ENCODE results near the gene HLA-DRA. TPM values are rescaled to one million over a fixed set of nuclear protein-coding genes. Genes with fewer than 3 reads are reported as not detected.
"Not testable (repeated sequence)": the region's sequence is repeated elsewhere in the genome, so short reads cannot be mapped to it uniquely, and the experiment has no call there.

Gene HLA-DRA
- total and polyA plus RNA-seq, 2 experiments from 2014 or later, result 6.9 to 7.7 TPM

- no peak for ATAC-seq
- Histone ChIP-seq H3K27ac (ENCODE audit: low read depth) (no peak overlapping the region), H3K4me2 (no peak overlapping the region), H4K20me1 (replicated peaks; ENCODE audit: insufficient read depth) (no peaks in the 10 kb centered on the region), H3K79me2 (replicated peaks; ENCODE audit: insufficient read depth) (no peaks in the 10 kb centered on the region), H3K4me3 (no peak overlapping the region), H3K27me3 (ENCODE audit: insufficient read depth) (no peaks in the 10 kb centered on the region), H3F3A (replicated peaks; ENCODE audit: low read depth) (no peaks in the 10 kb centered on the region), H2AFZ (no peak overlapping the region), H3K36me3 (ENCODE audit: insufficient read depth) (no peaks in the 10 kb centered on the region), H3K9me2 (ENCODE audit: insufficient read depth) (no peaks in the 10 kb centered on the region), H3K4me1 (ENCODE audit: insufficient read depth) (no peaks in the 10 kb centered on the region)
- TF ChIP-seq NANOG (IDR thresholded peaks at IDR 0.05; ENCODE audit: borderline replicate concordance), result no peak
- TF ChIP-seq, protein P1, sequence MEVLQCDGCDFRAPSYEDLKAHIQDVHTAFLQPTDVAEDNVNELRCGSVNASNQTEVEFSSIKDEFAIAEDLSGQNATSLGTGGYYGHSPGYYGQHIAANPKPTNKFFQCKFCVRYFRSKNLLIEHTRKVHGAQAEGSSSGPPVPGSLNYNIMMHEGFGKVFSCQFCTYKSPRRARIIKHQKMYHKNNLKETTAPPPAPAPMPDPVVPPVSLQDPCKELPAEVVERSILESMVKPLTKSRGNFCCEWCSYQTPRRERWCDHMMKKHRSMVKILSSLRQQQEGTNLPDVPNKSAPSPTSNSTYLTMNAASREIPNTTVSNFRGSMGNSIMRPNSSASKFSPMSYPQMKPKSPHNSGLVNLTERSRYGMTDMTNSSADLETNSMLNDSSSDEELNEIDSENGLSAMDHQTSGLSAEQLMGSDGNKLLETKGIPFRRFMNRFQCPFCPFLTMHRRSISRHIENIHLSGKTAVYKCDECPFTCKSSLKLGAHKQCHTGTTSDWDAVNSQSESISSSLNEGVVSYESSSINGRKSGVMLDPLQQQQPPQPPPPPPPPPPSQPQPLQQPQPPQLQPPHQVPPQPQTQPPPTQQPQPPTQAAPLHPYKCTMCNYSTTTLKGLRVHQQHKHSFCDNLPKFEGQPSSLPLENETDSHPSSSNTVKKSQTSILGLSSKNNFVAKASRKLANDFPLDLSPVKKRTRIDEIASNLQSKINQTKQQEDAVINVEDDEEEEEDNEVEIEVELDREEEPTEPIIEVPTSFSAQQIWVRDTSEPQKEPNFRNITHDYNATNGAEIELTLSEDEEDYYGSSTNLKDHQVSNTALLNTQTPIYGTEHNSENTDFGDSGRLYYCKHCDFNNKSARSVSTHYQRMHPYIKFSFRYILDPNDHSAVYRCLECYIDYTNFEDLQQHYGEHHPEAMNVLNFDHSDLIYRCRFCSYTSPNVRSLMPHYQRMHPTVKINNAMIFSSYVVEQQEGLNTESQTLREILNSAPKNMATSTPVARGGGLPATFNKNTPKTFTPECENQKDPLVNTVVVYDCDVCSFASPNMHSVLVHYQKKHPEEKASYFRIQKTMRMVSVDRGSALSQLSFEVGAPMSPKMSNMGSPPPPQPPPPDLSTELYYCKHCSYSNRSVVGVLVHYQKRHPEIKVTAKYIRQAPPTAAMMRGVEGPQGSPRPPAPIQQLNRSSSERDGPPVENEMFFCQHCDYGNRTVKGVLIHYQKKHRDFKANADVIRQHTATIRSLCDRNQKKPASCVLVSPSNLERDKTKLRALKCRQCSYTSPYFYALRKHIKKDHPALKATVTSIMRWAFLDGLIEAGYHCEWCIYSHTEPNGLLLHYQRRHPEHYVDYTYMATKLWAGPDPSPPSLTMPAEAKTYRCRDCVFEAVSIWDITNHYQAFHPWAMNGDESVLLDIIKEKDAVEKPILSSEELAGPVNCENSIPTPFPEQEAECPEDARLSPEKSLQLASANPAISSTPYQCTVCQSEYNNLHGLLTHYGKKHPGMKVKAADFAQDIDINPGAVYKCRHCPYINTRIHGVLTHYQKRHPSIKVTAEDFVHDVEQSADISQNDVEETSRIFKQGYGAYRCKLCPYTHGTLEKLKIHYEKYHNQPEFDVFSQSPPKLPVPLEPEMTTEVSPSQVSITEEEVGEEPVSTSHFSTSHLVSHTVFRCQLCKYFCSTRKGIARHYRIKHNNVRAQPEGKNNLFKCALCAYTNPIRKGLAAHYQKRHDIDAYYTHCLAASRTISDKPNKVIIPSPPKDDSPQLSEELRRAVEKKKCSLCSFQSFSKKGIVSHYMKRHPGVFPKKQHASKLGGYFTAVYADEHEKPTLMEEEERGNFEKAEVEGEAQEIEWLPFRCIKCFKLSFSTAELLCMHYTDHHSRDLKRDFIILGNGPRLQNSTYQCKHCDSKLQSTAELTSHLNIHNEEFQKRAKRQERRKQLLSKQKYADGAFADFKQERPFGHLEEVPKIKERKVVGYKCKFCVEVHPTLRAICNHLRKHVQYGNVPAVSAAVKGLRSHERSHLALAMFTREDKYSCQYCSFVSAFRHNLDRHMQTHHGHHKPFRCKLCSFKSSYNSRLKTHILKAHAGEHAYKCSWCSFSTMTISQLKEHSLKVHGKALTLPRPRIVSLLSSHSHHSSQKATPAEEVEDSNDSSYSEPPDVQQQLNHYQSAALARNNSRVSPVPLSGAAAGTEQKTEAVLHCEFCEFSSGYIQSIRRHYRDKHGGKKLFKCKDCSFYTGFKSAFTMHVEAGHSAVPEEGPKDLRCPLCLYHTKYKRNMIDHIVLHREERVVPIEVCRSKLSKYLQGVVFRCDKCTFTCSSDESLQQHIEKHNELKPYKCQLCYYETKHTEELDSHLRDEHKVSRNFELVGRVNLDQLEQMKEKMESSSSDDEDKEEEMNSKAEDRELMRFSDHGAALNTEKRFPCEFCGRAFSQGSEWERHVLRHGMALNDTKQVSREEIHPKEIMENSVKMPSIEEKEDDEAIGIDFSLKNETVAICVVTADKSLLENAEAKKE (CRISPR knock-in tag; IDR thresholded peaks at IDR 0.05), result no peak
- no peak for TF ChIP-seq REST (IDR thresholded peaks at IDR 0.05; ENCODE audit: unreplicated experiment)
- TF ChIP-seq CTCF (conservative IDR thresholded peaks at IDR 0.05; ENCODE audit: low read depth in 2 of 2), result peak in 1 of 2 experiments; percentile 66; a peak in 3 of 4 replicates
- H3K36me3 Mint-ChIP-seq (ENCODE audit: low read depth), result no peaks in the 10 kb centered on the region
- H3K4me3 Mint-ChIP-seq, result no peak overlapping the region
- peak; percentile 56 for DNase-seq (ENCODE audit: low spot score)
- no peak overlapping the region for H3K27ac Mint-ChIP-seq
- H3K9me3 Mint-ChIP-seq, result no peaks in the 10 kb centered on the region
- no peaks in the 10 kb centered on the region for H3K4me1 Mint-ChIP-seq
- H3K27me3 Mint-ChIP-seq (ENCODE audit: insufficient read depth, low read depth, poor library complexity), result no peaks in the 10 kb centered on the region
Measured at GRCh38 chr6:32432050-32432450, 7.6 kb upstream of the HLA-DRA start.

GRCh38 chr6:32433950-32434349 is 5.7 kb upstream of the HLA-DRA start:
- not testable (repeated sequence) for H3K27me3 ChIP-seq (ENCODE audit: insufficient read depth); H3K27ac Mint-ChIP-seq; H4K20me1 ChIP-seq (replicated peaks; ENCODE audit: insufficient read depth); H3K4me1 ChIP-seq (ENCODE audit: insufficient read depth); DNase-seq (ENCODE audit: low spot score); H3F3A ChIP-seq (replicated peaks; ENCODE audit: low read depth); H2AFZ ChIP-seq; H3K27me3 Mint-ChIP-seq (ENCODE audit: insufficient read depth, low read depth, poor library complexity); H3K4me3 ChIP-seq; H3K4me1 Mint-ChIP-seq; H3K79me2 ChIP-seq (replicated peaks; ENCODE audit: insufficient read depth); ATAC-seq; H3K9me3 Mint-ChIP-seq; H3K36me3 ChIP-seq (ENCODE audit: insufficient read depth); H3K4me2 ChIP-seq; H3K27ac ChIP-seq (ENCODE audit: low read depth); H3K9me2 ChIP-seq (ENCODE audit: insufficient read depth); H3K36me3 Mint-ChIP-seq (ENCODE audit: low read depth); H3K4me3 Mint-ChIP-seq

All from GM23338 (cell line).